ENCODE measurements around the gene EVPL.

Gene EVPL

GRCh38 chr17:76050538-76051467 lies 23.7 kb upstream of the EVPL start:
- no peaks in the 10 kb centered on the region for H3K4me1 ChIP-seq (ENCODE audit: insufficient read depth, low read length, poor library complexity, severe bottlenecking)
- 0 out of 2 replicates have a peak, but pooled peaks cover 6% of the 10 kb centered on the region for H3K79me2 ChIP-seq (ENCODE audit: insufficient read depth, low read length)
- H2AFZ ChIP-seq (ENCODE audit: low read length), result no peak overlapping the region
- no peaks in the 10 kb centered on the region for H3K27me3 ChIP-seq (ENCODE audit: insufficient read depth, low read length, poor library complexity, severe bottlenecking)
- H3K9me2 ChIP-seq (replicated peaks; ENCODE audit: low read depth, low read length), result no peaks in the 10 kb centered on the region
- no peaks in the 10 kb centered on the region for H3K9me3 ChIP-seq (ENCODE audit: insufficient read depth, low read depth, low read length)
- TF ChIP-seq CTCF (conservative IDR thresholded peaks at IDR 0.05; ENCODE audit: low read length), result no peak
- no peak for TF ChIP-seq EZH2phosphoT487 (IDR thresholded peaks at IDR 0.05; ENCODE audit: borderline replicate concordance)
- peaks cover 52% of the 10 kb centered on the region; the same call in 1 of the 2 replicates for H3K36me3 ChIP-seq (ENCODE audit: insufficient read depth, low read length)
- no peak overlapping the region for H3K4me2 ChIP-seq (ENCODE audit: low read depth, low read length, poor library complexity, severe bottlenecking)
- H4K20me1 ChIP-seq (ENCODE audit: insufficient read depth, low read length, poor library complexity, severe bottlenecking), result no peaks in the 10 kb centered on the region
- H3K9ac ChIP-seq (ENCODE audit: low read depth, low read length, poor library complexity, severe bottlenecking), result no peak overlapping the region
- no peaks in the 10 kb centered on the region for H3F3A ChIP-seq (ENCODE audit: low read depth)
- H3K4me3 ChIP-seq (ENCODE audit: low read length, poor library complexity, severe bottlenecking), result no peak overlapping the region

- no peaks in the 10 kb centered on the region for H3K9me2 ChIP-seq (replicated peaks; ENCODE audit: low read depth, low read length)
- H3K4me2 ChIP-seq (ENCODE audit: low read depth, low read length, poor library complexity, severe bottlenecking), result no peak overlapping the region
- H3K27me3 ChIP-seq (ENCODE audit: insufficient read depth, low read length, poor library complexity, severe bottlenecking), result no peaks in the 10 kb centered on the region
- 0 out of 2 replicates have a peak, but pooled peaks cover 6% of the 10 kb centered on the region for H3K79me2 ChIP-seq (ENCODE audit: insufficient read depth, low read length)
- no peaks in the 10 kb centered on the region for H3F3A ChIP-seq (ENCODE audit: low read depth)
- H3K36me3 ChIP-seq (ENCODE audit: insufficient read depth, low read length), result peaks cover 60% of the 10 kb centered on the region; the same call in 1 of the 2 replicates
- H3K9ac ChIP-seq (ENCODE audit: low read depth, low read length, poor library complexity, severe bottlenecking), result no peak overlapping the region
- no peak overlapping the region for H3K4me3 ChIP-seq (ENCODE audit: low read length, poor library complexity, severe bottlenecking)
- TF ChIP-seq EZH2phosphoT487 (IDR thresholded peaks at IDR 0.05; ENCODE audit: borderline replicate concordance) (no peak), CTCF (conservative IDR thresholded peaks at IDR 0.05; ENCODE audit: low read length) (no peak)
- no peaks in the 10 kb centered on the region for H3K4me1 ChIP-seq (ENCODE audit: insufficient read depth, low read length, poor library complexity, severe bottlenecking)
- no peaks in the 10 kb centered on the region for H3K9me3 ChIP-seq (ENCODE audit: insufficient read depth, low read depth, low read length)
- H4K20me1 ChIP-seq (ENCODE audit: insufficient read depth, low read length, poor library complexity, severe bottlenecking), result no peaks in the 10 kb centered on the region
- no peak overlapping the region for H2AFZ ChIP-seq (ENCODE audit: low read length)
Measured at GRCh38 chr17:76049836-76050537, 22.9 kb upstream of the EVPL start.

GRCh38 chr17:76049239-76049638 lies 22.1 kb upstream of the EVPL start:
- no peaks in the 10 kb centered on the region for H3K27me3 ChIP-seq (ENCODE audit: insufficient read depth, low read length, poor library complexity, severe bottlenecking)
- H3K9me2 ChIP-seq (replicated peaks; ENCODE audit: low read depth, low read length), result no peaks in the 10 kb centered on the region
- no peaks in the 10 kb centered on the region for H3F3A ChIP-seq (ENCODE audit: low read depth)
- no peaks in the 10 kb centered on the region for H4K20me1 ChIP-seq (ENCODE audit: insufficient read depth, low read length, poor library complexity, severe bottlenecking)
- peaks cover 68% of the 10 kb centered on the region; the same call in 1 of the 2 replicates for H3K36me3 ChIP-seq (ENCODE audit: insufficient read depth, low read length)
- no peak overlapping the region for H3K4me3 ChIP-seq (ENCODE audit: low read length, poor library complexity, severe bottlenecking)
- no peak overlapping the region for H3K4me2 ChIP-seq (ENCODE audit: low read depth, low read length, poor library complexity, severe bottlenecking)
- H2AFZ ChIP-seq (ENCODE audit: low read length), result no peak overlapping the region
- H3K4me1 ChIP-seq (ENCODE audit: insufficient read depth, low read length, poor library complexity, severe bottlenecking), result no peaks in the 10 kb centered on the region
- TF ChIP-seq EZH2phosphoT487 (IDR thresholded peaks at IDR 0.05; ENCODE audit: borderline replicate concordance) (no peak), CTCF (conservative IDR thresholded peaks at IDR 0.05; ENCODE audit: low read length) (no peak)
- 0 out of 2 replicates have a peak, but pooled peaks cover 6% of the 10 kb centered on the region for H3K79me2 ChIP-seq (ENCODE audit: insufficient read depth, low read length)
- no peak overlapping the region for H3K9ac ChIP-seq (ENCODE audit: low read depth, low read length, poor library complexity, severe bottlenecking)
- no peaks in the 10 kb centered on the region for H3K9me3 ChIP-seq (ENCODE audit: insufficient read depth, low read depth, low read length)
